ENCODE measurements around the gene PPFIBP2.

PPFIBP2 gene

GRCh38 chr11:7628660-7629059, 114.9 kb downstream of the PPFIBP2 start (continued):
- TF ChIP-seq ZNF580 (tag by site-specific recombination; IDR thresholded peaks at IDR 0.05) (no peak), HOXA7 (CRISPR knock-in tag; IDR thresholded peaks at IDR 0.05; ENCODE audit: borderline replicate concordance) (no peak), ZBTB6 (tag by site-specific recombination; IDR thresholded peaks at IDR 0.05) (no peak), ZNF148 (tag by site-specific recombination; IDR thresholded peaks at IDR 0.05; ENCODE audit: borderline replicate concordance) (no peak), ZNF239 (tag by site-specific recombination; IDR thresholded peaks at IDR 0.05) (no peak), ZNF362 (tag by site-specific recombination; IDR thresholded peaks at IDR 0.05) (no peak)

GRCh38 chr11:7630002-7630401, 116.2 kb downstream of the PPFIBP2 start:
- no peaks in the 10 kb centered on the region for H3K4me1 ChIP-seq (ENCODE audit: control insufficient read depth, insufficient read depth, low read length)

More at GRCh38 chr11:7630002-7630401, 116.2 kb downstream of the PPFIBP2 start:
- CTCF ChIA-PET = no interaction called here
- Histone ChIP-seq H3K9me3 (ENCODE audit: control insufficient read depth, insufficient read depth, low read depth, low read length) (no peaks in the 10 kb centered on the region), H3K27ac (ENCODE audit: extremely low read depth, low read depth, low read length) (no peak overlapping the region), H3K36me3 (ENCODE audit: control insufficient read depth in 2 of 2, insufficient read depth in 1 of 2, low read length in 2 of 2) (peaks cover 0 to 66% of the 10 kb centered on the region in 2 experiments; a peak in 1 of 3 replicates), H3K4me3 (ENCODE audit: low read depth, low read length) (no peak overlapping the region)
- TF ChIP-seq ZNF501 (tag by site-specific recombination; IDR thresholded peaks at IDR 0.05) (no peak), ZNF324 (tag by site-specific recombination; IDR thresholded peaks at IDR 0.05) (no peak), RBAK (tag by site-specific recombination; IDR thresholded peaks at IDR 0.05) (no peak), PRDM2 (tag by site-specific recombination; IDR thresholded peaks at IDR 0.05; ENCODE audit: borderline replicate concordance) (no peak), ZNF624 (tag by site-specific recombination; IDR thresholded peaks at IDR 0.05) (no peak), ZNF529 (tag by site-specific recombination; IDR thresholded peaks at IDR 0.05; ENCODE audit: insufficient replicate concordance) (no peak), KLF10 (tag by site-specific recombination; IDR thresholded peaks at IDR 0.05) (no peak), ZNF404 (tag by site-specific recombination; IDR thresholded peaks at IDR 0.05) (no peak), ZNF785 (tag by site-specific recombination; IDR thresholded peaks at IDR 0.05) (no peak), ZNF202 (tag by site-specific recombination; IDR thresholded peaks at IDR 0.05; ENCODE audit: borderline replicate concordance) (no peak), ZNF335 (tag by site-specific recombination; conservative IDR thresholded peaks at IDR 0.05) (no peak), ZNF121 (tag by site-specific recombination; IDR thresholded peaks at IDR 0.05) (no peak), SP2 (tag by site-specific recombination; IDR thresholded peaks at IDR 0.05) (no peak), ZNF112 (tag by site-specific recombination; IDR thresholded peaks at IDR 0.05) (no peak)
- POLR2A ChIA-PET = no interaction called here

All from HEK293 (cell line).